T-helper 2 cell (primary cell): ENCODE measurements around the gene SLC38A1.
A peak's percentile ranks its signal among the peaks of the same experiment; 100 is the strongest.
"Not testable (repeated sequence)": the region's sequence is repeated elsewhere in the genome, so short reads cannot be mapped to it uniquely, and the experiment has no call there.

Source experiments
- DNase-seq, 5 experiments: peaks; one replicate each; pipeline versions ENCODE4 v3.0.0 to v3.0.0-alpha.2; 2012 to 2022

Gene SLC38A1

DNA sequence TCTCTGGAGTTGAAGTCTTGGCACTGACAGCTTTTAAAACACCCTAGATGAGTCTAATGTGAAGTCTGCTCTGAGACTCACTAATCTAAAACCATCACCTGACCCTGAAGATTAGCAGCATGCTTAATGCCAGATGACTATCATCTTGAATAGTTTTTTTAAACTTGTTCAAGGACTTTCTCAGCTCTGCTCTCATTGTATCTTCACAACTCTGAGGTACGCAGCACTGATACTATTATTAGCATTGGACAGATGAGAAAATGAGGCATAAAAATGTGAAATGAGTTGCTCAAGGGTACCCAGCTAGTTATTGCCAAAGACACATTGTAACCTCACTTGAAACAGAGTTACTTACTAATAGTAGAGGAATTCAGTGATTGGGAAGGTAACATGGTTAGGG, 4.8 kb downstream of the SLC38A1 start:
- DNase-seq = peak in 1 of 5 experiments; percentile 33

DNA sequence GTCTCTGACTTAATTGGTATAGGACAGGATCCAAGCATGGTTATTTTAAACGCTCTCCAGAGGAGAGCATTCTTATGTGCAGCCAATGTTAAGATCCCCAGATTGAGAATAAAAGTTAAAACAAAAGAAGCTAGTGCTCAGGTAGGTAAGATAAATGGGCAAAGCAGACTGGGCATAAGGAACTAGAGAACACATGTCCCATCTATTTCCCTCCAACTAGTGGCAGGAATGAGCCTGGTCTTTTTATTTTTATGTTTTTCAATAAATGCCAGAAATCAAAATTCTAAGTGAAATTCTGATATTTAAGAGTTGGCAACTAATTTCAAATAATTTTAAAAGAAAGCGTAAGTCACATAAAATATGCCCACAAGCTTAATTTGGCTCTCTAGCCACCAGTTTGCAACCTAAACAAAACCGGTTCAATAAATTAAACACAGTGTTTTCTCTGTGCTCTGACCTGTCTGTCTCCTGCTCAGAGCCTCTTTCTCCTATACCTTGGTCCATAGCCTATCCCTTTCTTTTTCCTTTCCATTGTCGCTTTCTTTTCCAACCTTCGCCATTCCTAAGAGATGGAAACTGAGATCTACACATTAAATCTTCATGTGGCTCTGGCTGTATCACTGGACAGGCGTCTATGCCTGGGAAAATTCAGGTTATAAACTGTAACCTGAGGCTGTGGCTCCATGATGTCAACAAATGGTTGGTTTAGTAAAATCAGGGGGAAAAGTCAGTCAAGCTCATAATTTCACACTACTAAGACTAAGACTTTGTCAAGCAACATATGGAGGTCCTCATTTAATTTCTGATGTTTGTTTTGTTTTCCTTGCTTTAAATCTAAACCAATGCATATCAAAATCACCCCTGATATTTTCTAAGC, 5.5 kb downstream of the SLC38A1 start:
- no peak for DNase-seq

- DNase-seq = no peak
These were observed 7.2 kb downstream of the SLC38A1 start for GRCh38 chr12:46261646-46262045.

- no peak for DNase-seq
These were observed 7.8 kb downstream of the SLC38A1 start for GRCh38 chr12:46260913-46261476.

GRCh38 chr12:46260124-46260912, 8.5 kb downstream of the SLC38A1 start:
- no peak for DNase-seq

DNA sequence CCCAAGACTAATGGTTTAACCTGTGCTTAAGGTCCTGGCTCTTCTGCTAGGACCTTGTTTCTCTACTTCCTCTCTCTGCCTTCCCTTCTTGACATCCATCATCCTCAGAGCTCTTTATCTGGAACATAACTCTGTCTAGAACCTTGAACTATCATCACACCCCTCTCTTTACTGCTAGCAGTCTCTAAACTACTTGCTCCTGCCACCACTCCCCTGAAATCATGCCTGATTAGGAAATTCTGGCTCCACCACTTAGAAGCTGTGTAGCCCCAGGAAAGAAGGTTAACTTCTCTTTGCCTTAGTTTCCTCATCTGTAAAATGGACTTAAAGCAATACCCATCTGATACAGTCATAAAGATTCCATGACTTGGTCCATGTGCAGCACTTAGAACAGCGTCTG, 9.1 kb downstream of the SLC38A1 start:
- no peak for DNase-seq

- no peak for DNase-seq
These were observed 9.8 kb downstream of the SLC38A1 start for GRCh38 chr12:46259071-46259470.

DNA sequence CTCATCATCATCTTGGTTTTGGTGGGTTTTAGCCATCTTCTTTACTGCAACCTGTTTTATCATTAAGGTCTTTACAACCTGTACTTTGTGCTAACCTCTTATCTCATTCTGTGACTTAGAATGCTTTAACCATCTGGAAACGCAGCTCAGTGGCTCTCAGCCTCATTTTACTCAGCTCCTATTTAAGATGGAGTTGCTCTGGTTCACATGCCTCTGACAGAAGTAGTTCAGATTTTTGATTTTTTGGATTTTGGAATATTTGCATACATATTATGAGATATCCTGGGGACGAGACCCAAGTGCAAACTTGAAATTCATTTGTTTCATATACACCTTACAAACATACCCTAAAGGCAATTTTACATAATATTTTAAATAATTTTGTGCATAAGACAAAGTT, 10.7 kb downstream of the SLC38A1 start:
- DNase-seq = no peak

DNA sequence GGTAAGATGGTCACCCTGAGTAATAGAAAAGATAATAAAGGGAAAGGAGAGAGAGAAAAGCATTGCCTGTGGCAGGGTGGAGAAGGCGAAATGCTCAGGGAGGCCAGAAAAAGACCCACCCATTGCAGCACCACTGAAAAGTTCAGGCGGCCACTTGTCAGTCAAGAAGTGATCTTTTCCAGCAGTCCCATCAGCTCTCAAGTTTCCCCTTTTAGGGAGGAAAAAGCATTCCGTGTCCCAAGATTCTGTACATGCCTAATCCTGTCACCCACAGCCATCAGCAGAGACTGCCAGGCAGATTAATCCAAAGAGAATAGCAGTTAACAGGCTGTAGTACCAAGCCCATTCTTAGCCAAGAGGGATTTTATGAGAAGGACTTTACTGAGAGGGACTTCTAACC, 11.9 kb downstream of the SLC38A1 start:
- DNase-seq = no peak

DNA sequence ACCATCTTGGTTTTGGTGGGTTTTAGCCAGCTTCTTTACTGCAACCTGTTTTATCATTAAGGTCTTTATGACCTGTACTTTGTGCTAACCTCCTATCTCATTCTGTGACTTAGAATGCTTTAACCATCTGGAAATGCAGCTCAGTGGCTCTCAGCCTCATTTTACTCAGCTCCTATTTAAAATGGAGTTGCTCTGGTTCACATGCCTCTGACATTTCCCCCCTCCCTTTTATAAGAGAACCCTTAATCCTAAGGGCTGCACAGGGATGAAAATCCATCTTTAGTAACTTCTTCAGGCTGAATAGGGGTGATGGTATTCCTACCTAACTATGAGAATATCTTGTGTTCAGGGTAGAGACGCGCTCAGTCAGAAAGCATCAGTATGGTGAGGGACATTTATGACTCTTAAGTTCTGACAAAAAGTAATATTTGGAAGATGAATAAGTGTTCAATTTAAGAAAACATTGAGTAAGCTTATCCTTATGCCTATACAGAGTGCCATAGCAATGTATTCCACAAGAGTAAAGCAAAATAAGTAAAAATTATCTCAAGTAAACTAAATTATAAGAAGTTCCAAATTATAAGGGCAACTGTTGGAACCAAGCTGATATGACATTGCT, 15.2 kb downstream of the SLC38A1 start:
- no peak for DNase-seq

DNA sequence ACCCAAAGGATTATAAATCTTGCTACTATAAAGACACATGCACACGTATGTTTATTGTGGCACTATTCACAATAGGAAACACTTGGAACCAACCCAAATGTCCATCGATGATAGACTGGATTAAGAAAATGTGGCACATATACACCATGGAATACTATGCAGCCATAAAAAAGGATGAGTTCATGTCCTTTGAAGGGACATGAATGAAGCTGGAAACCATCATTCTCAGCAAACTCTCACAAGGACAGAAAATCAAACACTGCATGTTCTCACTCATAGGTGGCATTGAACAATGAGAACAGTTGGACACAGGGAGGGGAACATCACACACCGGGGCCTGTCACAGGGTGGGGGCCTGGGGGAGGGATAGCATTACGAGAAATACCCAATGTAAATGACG, 16.8 kb downstream of the SLC38A1 start:
- DNase-seq = not testable (repeated sequence)

DNA sequence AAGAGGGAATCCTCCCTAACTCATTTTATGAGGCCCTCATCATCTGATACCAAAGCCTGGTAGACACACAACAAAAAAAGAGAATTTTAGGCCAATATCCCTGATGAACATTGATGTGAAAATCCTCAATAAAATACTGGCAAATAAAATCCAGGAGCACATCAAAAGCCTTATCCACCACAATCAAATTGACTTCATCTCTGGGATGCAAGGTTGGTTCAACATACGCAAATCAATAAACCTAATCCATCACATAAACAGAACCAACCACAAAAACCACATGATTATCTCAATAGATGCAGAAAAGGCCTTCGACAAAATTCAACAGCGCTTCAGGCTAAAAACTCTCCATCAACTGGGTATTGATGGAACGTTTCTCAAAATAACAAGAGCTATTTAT, 18.9 kb downstream of the SLC38A1 start:
- DNase-seq = not testable (repeated sequence)

DNA sequence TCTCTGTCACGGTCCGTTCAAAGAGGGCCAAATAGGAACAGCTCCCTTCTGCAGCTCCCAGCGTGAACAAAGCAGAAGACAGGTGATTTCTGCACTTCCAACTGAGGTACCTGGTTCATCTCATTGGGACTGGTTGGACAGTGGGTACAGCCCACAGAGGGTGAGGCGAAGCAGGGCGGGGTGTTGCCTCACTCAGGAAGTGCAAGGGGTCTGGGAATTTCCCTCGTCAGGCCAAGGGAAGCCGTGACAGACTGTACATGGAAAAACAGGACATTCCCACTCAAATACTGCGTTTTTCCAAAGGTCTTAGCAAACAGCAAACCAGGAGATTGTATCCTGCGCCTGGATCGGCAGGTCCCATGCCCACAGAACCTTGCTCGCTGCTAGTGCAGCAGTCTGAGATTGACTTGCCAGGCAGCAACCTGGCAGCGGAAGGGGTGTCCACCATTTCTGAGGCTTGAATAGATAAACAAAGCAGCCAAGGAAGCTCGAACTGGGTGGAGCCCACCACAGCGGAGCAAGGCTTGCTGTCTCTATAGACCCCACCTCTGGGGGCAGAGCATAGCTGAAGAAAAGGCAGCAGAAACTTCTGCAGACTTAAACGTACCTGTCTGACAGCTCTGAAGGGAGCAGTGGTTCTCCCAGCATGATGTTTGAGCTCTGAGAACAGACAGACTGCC, 22.7 kb downstream of the SLC38A1 start:
- DNase-seq = peak in 3 of 5 experiments; percentile 17 to 29 (median 27)

- DNase-seq = peak in 1 of 5 experiments; percentile 26
These were observed 23.8 kb downstream of the SLC38A1 start for GRCh38 chr12:46244997-46245396.

GRCh38 chr12:46244273-46244915, 24.4 kb downstream of the SLC38A1 start:
- no peak for DNase-seq

- DNase-seq = no peak
These were observed 26.3 kb downstream of the SLC38A1 start for GRCh38 chr12:46242569-46242968.

DNA sequence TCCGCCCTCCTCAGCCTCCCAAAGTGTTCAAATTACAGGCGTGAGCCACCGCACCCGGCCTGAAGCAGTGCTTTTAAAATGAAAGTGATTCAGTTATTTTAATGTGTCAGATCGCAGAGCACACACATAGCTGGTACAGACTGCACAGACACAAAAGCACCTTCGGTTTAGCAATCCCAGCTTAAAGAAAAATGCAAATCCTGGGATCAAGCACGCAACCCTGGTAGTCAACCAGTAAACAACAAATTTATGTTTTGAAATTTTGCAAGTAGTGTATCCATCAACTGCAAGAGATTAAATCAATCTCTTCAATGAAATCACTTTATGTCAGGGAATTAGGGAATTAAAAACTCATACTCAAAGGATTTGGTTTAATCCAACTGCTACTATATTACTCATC, 28.4 kb downstream of the SLC38A1 start:
- DNase-seq = no peak

DNA sequence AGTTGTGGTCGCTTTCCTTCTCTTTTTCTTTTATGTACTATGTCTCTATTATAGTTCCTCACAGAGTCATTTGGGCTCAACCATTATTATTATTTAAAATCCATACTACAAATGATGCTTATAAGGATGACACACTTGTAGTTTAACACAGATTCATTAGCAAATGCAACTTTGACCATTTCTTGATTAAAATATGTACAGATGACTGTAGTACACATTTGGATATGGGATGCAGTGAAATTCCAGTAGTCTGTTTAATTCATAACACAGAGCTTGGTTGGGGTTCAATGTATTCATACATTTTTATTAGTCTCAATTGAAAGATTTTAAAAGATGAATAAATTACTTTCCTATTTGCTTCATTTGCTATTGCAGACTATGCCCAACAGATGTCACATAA, 30.0 kb downstream of the SLC38A1 start:
- no peak for DNase-seq

DNA sequence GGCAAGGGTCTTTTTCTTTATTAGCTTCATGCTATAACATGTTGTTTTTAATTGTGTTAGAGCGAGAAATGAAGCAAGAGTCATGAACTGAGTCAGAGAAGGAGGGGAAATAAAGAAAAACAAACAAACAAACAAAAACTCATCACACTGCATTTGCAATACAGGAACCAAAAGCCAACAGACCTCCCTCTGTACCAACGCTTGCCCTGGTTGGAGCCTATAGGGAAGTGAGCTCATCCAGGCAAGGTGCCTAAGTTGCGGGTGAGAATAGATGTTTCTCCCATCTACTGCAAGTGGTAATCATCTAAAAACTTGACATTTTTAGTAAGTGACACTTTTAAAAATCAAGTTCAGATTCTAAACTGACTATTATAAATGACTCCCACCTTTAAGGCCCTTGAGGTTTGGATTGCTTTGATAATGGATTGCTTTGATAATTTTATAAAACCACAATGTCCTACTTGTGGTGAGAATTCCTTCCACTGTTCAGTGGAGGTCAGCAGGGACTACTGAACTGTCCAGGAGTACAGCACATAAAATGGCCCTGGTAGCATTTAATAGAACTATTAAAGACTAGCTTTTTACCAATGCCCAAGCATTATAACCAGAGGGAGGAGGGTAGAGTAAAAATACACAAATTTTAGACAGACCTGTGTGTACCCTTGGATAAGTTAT, 31.3 kb downstream of the SLC38A1 start:
- DNase-seq = no peak

GRCh38 chr12:46234000-46234399, 34.8 kb downstream of the SLC38A1 start:
- no peak for DNase-seq

- DNase-seq = no peak
These were observed 35.4 kb downstream of the SLC38A1 start for GRCh38 chr12:46233423-46233822.
